GM21528 (cell line): ENCODE measurements around the gene SNX9.
A peak's percentile ranks its signal among the peaks of the same experiment; 100 is the strongest.
"Not testable (repeated sequence)": the region's sequence is repeated elsewhere in the genome, so short reads cannot be mapped to it uniquely, and the experiment has no call there.

Experiments
- ATAC-seq: cut with Tn5 transposase; IDR thresholded peaks from one replicate; pipeline ENCODE4 v1.9.1; 2021; ENCODE audit warnings: mild to moderate bottlenecking, moderate library complexity; ENCODE audit not compliant: unreplicated experiment, low FRiP score

The SNX9 gene

GRCh38 chr6:157853902-157854502 is 31.0 kb downstream of the SNX9 start:
- ATAC-seq, result no peak

GRCh38 chr6:157855325-157855724 is 32.3 kb downstream of the SNX9 start:
- no peak for ATAC-seq

GRCh38 chr6:157855804-157856203 is 32.8 kb downstream of the SNX9 start:
- ATAC-seq, result not testable (repeated sequence)

GRCh38 chr6:157858664-157859063 is 35.6 kb downstream of the SNX9 start:
- ATAC-seq, result not testable (repeated sequence)

- ATAC-seq, result no peak
These were observed 36.9 kb downstream of the SNX9 start for GRCh38 chr6:157859775-157860504.

- no peak for ATAC-seq
These were observed 37.5 kb downstream of the SNX9 start for GRCh38 chr6:157860505-157860991.

- no peak for ATAC-seq
These were observed 38.1 kb downstream of the SNX9 start for GRCh38 chr6:157861184-157861583.

- no peak for ATAC-seq
These were observed 38.8 kb downstream of the SNX9 start for GRCh38 chr6:157861814-157862213.

GRCh38 chr6:157862706-157863105 is 39.7 kb downstream of the SNX9 start:
- ATAC-seq, result no peak

GRCh38 chr6:157864185-157864761 is 41.2 kb downstream of the SNX9 start:
- ATAC-seq, result no peak

GRCh38 chr6:157865249-157865648 is 42.2 kb downstream of the SNX9 start:
- no peak for ATAC-seq

GRCh38 chr6:157867155-157867559 is 44.1 kb downstream of the SNX9 start:
- no peak for ATAC-seq

GRCh38 chr6:157867981-157868380 is 44.9 kb downstream of the SNX9 start:
- ATAC-seq, result no peak

- no peak for ATAC-seq
These were observed 45.8 kb downstream of the SNX9 start for GRCh38 chr6:157868835-157869234.

GRCh38 chr6:157869673-157870302 is 46.7 kb downstream of the SNX9 start:
- ATAC-seq, result no peak

GRCh38 chr6:157873735-157874344 is 50.8 kb downstream of the SNX9 start:
- no peak for ATAC-seq

- ATAC-seq, result no peak
These were observed 54.1 kb downstream of the SNX9 start for GRCh38 chr6:157877149-157877548.

GRCh38 chr6:157877573-157878438 is 54.8 kb downstream of the SNX9 start:
- no peak for ATAC-seq

- ATAC-seq, result peak; percentile 82
These were observed 56.2 kb downstream of the SNX9 start for GRCh38 chr6:157879034-157879872.
